T-helper 1 cell treated with Interleukin-12 subunit alpha and Interleukin-12 subunit beta and Interleukin-4 antibody, amounts not matched to agents 30 ng/mL and 1 ng/mL, for 36 hours (primary cell): ENCODE data around the gene CACNA1I. TPM values are rescaled to one million over a fixed set of nuclear protein-coding genes. Genes with fewer than 3 reads are reported as not detected.

Experiments
- intact Hi-C: fragments of 100-400 bp; cut with micrococcal nuclease; formaldehyde crosslinking; loops from one replicate; pipeline ENCODE4 v1.15.1; 2024
- total RNA-seq: library from RNA; stranded (reverse); gene quantifications from 2 replicates; pipeline ENCODE4 v1.2.3, GENCODE V29; 2022

Gene CACNA1I
- total RNA-seq, 1 donor from 2014 or later: 2.2 TPM

DNA sequence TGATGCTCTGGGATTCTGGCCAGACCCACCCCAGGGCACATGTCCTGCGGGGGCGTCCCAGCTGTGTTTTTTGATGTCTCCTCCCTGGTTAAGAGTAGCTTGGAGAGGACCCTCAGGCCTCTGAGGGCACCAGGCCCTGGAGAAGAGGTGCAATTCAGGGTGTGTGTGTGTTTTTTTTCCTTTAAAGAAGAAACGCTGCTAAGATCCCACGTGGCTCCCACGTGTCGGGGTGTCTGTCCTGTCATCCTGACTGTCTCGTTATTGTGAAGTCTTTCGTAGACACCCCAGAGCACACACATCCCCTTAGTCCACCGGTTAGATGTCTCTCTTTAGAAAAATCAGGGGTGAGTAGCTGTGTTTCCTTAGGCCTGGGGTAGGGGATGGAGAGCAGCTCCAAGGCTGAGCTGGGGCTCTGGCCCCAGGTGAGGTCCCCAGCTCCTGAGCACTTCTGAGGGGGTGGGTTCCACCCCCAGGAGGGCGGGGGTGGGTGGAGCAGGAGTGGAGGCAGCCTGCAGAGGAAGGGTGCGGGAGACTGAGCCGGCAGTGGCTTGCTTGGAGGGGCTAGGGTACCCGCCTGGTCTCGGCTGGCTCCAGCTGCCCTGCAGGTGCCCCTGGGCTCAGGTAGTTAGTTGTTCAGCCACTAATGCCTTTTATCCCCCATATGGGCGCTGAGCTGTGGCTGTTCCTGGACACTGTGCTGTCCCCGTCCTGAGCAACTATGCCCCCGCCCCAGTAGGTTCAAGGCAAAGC is 116.4 kb downstream of the CACNA1I start:
- intact Hi-C loops: no loop called here

DNA sequence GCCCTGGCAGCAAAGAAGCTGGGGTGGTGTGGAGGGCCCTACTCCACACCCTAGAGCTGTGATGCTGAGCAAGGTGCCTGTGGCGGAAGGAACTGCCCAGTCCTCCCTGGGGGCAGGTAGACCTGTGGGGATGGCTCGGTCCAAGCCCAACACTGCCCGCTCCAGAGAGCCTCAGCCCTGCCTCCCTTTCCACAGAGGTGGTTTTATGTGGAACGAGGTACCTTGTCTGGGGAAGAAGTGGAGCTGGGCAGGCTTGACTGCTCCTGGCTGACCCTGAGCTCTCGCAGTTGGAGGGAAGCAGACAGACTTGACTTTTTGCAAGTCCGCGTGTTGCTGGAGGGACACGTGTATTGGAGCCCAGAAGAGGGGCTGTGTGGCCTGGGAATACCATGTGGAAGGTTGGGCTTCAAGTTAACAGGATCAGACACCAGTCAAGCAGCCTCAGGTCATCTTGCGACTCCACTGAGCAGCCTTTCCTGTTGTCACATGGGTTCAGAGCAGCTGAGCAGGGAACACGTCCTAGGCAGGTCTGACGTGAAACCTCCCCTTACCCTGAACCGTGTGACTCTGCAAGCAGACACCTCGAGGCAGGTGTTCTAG is 117.7 kb downstream of the CACNA1I start:
- intact Hi-C loops: no loop called here

DNA sequence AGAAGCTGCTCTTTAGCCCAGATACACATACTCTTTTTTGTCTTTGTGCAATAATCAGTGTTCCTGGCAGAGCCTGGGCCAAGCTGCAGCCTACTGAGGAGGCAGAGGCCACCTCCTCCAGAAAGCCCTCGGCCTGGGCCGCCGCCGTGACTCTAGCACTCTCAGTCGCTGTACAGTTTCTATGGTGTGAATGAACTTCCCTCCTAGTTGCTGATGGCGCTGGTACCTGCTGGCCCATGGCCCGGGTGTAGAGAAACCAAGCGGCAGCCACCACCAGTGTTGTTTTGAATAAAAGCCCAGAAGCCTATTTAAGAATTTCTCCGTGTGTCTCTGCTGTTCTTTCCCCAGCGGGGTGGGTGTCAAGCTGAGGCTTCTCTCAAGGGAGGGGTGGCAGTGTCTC is 118.9 kb downstream of the CACNA1I start:
- intact Hi-C loops: no loop called here

DNA sequence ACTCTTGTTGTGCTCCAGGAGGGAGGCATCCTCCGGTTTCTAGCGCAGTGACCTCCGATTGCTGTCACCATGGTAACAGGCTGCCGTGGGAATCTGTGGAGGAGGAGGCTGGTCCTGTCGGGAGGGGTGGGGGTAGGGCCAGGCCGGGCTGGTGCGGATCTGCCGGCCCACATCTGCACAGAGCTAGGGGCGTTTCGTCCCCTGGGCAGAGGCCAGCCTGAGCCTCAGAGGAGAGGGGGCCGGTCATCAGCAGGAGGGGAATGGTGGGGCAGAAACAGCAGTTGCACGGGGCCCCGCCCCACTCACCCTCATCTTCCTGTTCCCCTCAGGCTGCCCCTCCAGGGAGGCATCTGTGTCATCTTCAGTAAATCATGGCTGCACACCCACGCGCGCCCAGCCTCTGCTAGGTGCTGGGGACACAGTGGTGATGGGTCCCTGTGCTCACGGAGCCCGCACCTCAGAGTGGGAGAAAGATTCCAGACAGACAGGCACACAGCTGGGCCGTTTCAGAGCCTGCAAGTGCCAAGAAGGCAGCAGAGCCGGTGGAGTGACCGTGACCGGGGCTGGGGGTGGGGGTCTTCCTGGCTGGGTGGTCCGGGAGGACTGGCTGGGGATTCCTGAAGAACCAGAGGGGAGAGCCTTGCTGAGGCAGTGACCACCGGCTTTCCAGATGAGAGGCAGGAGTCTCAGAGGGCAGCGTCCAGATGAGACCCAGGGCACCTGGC is 120.5 kb downstream of the CACNA1I start:
- intact Hi-C loops: no loop called here

DNA sequence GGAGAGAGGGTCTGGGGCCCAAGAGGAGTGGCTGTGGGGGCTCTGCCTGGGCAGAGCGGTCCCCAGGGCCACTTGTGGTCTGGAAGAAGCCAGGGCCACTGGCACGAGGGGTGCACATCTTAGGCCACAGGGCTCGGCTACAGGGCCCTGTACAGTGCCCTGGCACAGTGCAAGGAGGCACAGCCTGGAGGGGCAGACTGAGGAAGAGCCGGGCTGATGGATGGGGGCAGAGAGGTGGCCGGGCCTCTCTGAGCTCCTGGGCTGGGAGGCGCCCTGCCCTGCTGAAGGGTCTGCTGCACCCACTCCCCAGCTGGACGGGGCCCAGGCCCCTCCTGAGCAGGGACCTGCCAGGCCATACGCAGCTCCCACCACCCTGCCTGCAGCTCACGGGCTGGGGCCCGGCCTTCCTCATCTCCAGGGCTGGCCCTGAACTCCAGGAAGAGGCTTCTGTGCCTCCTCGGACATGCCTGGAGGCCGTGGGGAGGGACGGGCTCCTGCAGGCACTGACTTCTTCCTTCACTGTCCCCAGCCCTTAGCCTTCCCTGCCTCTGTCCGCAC is 123.5 kb downstream of the CACNA1I start:
- intact Hi-C loops: no loop called here

DNA sequence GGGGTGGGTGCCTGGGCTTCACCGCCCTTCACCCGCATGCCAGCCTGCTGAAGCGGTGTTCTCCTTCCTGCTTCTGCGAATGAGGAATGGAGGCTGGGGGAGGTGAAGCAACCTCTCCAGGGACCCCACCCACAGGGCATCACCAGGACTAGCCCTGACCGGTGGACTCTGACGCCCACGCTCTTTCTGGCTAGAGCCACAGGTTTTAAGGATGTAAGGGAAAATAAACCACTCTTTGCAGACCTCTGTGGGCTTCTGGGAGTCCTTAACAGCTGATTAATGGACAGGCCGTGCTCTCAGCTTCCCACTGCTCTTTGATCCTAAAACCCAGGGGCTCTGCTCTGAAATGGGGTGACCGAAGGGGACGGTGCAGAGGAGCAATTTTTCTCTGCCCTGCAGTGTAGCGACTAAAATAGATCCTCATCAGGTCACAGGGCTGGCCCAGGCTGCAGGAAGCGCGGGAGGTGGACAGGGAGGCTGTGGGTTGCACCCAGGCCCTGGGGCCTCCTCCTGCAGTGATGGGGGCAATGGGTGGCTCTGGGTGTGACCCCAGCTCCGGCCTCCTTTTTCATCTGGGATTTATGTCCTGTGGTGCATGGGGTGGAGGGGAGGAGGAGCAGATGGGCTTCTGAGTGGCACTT is 127.4 kb downstream of the CACNA1I start:
- intact Hi-C loops: no loop called here

DNA sequence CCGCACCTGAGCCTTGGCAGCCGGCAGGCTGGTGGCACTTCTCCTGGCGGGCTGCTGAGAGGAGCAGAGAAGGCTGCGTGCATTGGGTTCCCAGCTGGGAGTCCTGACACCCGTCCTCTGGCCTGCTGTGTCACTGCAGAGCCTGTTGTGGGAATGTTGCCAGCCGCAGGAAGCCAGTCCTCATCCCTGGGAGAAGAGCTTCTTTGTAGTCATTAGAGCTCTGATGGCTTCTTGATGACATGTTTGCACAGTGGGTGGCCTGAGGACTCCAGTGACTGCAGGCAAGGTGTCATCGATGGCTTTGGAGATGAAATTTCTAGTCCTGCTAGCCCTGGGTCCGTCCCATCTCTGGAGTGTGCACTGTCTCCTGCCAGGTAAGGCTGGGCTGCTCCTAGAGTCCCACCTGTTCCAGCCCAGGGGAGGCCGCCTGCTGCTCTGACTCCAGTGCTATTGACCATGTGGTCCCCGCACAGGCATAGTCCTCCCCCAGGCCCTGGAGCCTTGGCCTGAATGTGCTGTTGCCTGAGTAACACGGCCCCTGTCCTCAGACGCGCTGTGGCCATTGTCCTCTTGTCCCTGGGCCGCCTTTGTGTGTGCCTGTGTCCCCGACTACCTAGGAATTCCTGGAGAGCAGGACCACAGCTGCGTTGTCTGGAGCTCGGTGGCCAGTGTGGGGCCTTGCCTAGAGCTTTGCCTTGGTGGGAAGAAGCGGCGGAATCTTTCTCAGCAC is 129.2 kb downstream of the CACNA1I start:
- intact Hi-C loops: no loop called here

DNA sequence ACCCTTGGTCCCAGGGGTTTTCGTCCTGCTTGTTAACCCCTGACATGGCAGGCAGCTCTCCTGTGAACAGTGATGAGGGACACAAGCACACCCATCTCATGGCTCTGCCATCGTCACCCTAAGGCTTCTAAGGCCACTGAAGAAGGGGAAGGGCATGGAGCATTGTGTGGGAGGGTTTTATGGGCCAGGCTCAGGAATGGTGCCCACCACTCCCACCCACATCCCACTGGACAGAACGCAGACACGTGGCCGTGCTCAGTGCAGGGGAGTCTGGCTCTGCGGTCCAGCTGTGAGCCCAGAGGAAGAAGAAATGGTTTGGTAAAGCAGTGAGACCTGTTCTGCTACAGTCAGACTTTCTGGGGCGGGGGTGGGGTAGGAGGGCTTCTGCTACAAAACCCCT is 130.0 kb downstream of the CACNA1I start:
- intact Hi-C loops: no loop called here

DNA sequence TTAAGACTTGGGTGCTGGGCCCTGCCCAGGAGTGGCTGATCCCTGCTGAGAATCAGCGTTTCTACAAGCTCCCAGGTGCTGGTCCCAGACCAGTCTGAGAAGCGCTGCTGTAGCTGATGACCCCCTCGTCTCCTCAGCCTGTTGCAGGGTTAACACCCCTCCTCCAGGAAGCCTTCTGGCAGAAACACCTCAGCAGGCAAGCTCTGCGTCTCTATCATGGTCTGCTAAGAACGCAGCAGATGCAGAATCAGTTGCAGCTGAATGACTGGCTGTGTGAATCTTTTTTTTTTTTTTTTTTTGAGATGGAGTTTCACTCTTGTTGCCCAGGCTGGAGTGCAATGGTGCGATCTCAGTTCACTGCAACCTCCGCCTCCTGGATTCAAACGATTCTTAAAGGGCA is 132.5 kb downstream of the CACNA1I start:
- intact Hi-C loops: no loop called here

DNA sequence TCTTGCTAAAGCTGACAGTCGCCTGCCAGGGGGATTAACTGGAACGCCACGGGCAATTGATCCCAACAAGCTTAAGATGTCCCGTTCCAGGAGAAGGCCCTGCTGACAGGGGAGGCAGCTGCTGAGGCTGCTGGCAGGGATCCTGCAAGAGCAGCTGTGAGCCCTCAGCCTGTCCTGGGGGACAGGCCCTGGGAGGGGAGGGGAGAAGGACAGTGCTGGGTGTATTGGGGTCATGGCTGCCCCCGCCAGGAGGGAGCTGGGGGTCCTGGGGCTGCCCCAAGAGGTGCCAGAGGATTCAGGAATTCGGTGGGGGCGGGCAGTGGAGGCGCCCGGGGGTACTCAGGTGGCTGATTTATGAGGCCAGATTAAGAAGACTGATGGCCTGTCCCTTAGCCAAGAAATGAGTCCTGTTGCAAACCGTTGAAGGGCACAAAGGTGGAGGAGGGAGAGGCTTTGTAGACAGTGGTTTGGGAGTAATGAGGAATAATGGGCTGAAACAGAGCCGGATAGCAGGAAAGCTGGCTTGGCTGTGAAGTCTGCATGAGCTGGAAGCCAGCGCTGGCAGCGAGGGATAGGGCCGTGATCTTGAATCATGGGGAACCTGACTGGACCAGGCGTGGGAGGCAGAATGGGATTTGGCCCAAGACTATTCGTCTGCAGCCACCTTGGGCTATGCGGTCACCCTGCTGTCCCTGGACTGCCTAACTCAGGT is 133.5 kb downstream of the CACNA1I start:
- intact Hi-C loops: no loop called here

DNA sequence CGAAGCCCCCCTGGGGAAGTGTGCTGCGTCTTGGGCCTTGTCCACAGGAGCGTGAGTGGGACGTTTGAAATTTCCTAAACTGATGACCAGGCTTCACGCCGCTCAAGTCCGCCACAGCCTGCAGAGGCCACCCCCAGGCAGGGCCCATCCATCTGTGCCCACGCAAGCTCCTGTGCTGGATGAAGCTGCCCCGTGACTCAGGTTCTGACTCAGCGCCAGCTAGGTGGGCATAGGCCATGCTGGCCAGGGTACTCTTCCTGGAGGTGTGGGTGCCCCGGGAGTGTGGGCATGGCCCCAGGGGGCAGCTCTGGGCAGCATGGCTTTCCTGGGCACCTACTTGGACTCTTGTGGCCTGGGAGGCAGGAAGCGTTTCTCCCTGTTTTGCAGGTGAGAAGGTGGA is 134.8 kb downstream of the CACNA1I start:
- intact Hi-C loops: no loop called here

DNA sequence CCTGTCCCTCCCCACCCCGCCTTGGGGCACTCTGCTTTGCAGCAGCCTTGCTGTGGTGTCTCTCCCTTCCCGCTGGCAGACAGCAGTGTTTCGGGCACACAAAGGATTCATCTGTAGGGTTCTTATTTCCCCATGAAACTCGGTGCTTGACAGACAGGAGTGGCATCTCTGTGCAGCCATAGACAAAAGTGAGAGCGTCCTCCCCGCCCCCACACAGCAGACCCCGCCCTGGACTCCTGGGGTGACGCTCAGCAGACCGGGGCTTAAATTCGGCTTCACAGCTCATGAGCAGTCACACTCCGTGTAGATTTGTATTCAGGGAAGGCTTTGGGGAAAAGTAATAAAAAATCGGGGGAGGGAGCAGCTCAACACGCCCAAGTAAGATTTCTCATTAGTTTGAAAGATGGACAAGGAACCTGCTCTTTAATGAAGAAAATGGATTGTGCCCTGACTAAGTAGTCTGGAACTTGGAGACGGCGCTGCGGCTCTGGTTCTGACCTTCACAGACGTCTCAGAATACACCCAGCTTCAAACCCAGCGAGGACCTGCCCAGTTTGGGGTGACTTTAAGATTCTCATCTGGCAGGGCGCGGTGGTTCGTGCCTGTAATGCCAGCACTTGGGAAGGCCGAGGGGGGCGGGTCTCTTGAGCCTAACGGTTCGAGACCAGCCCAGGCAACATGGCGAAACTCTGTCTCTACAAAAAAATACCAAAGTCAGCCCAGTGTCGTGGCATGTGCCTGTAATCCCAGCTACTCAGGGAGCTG is 136.0 kb downstream of the CACNA1I start:
- intact Hi-C loops: no loop called here

DNA sequence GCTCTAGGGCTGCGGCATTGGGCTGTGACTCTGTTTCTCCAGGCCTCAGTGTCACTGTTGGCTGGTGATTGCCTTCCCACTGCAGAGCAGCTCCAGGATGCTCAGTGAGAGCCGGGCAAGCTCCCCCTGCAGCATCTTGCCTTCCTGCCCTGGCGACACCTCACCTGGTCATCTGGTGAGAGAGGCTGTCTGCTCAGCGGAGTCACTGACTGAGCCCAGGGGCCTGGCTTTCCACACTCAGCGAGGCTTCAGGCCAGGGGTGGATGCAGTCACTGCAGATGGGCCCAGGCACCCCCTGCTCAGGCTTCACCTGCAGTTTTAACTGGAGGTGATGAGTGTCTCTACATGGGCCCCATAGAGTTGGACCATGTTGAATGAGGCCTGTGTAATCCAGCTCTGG is 136.8 kb downstream of the CACNA1I start:
- intact Hi-C loops: no loop called here

DNA sequence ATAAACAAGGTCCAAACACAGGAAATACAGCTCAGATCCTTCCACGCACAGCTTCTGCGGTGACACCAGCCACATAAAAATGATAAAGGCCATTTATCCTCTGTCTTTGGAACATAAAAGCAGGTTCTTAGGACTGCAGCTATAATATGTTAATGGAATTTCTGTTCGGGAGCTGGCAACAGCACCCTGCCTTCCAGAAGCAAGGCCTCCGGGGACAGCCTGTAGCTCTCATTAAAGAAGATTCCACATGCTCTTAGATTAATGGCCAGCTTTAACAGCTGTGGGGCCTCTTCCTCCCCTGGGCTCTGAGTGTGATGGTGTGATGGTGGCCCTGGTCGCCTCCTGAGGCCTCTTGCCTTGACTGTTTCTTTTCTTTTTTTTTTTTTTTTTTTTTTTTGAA is 137.3 kb downstream of the CACNA1I start:
- intact Hi-C loops: no loop called here

DNA sequence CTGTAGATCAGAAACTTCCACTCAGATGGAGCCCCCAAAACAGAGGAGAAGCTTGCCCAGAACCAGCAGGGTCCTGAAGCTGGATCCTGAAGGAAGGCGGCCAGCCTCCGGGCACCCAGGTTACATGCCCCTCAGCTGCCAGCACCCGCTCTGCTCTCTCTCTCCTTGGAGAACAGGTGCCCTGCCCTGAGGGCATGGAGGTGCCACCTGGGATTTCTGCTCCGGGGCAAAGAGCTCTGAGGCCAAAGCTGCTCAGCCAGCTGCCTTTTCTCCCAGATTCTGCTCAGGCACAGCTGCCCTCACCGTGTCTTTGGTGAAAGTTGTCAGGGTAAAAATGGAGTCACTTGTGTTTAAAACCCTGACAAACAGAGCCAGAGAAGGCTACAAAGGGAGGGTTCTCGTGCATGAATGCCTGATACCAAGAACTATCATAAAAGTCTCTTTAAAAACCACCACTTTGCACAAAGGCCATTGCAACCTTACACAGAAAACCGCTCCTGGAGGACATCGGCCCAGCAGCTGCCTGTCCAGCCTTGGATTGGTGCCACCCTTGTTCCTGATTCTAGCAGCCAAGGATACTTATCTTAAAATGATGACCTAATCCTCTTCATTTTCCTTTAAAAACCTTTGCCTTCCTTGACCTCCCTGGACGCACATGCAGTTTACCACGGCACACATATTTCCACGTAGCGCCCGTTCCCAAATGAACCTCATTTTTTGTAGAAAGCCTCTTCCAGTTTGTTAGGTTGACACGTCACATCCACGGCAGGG is 140.0 kb downstream of the CACNA1I start:
- intact Hi-C loops: no loop called here

DNA sequence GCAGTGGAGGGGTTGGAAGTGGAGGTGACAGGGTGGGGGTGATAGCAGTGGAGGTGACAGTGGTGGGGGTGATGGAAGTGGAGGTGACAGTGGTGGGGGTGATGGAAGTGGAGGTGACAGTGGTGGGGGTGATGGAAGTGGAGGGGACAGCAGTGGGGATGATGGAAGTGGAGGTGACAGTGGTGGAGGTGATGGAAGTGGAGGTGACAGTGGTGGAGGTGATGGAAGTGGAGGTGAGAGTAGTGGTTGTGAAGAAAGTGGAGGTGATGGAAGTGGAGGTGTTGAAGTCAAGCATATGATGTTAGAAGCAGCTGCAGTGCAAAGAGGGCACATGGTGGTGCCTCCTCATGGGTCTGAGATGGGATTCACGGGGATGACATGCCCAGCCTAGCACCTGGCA is 141.5 kb downstream of the CACNA1I start:
- intact Hi-C loops: no loop called here

DNA sequence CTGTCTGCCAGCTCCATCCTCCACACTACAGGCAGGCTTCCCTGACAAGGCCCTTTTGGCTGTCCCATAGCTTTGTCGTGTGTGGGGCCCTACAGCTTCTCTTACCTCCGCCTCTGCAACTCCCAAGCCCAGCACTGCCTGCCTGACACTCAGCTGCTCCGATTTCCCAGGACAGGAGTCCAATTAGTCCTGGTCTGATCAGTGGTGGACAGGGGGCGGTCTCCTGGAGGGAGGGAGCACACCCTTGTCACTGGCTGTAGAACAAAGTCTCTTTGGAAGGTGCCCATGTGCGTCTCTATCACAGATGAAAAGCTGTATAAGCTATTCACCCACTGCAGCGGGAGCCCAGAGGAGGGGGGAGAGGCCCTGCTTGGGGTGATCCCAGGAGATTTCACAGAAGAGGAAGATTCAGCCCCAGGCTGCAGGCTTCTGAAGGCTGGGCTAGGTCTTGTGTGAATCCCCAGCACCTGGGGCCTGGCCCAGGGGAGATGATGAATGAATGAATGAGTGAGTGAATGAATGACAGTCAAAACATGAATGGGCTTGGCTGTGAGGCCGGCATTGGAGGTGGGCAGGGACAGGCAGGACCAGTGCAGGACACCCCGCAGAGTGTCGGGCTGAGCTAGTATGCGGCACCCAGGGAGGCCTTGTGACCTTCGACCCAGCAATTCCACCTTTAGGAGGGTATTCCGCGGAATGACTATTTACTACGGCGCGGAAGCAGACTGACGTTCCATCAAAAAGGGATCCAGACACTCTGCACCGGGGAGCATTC is 142.4 kb downstream of the CACNA1I start:
- intact Hi-C loops: no loop called here

DNA sequence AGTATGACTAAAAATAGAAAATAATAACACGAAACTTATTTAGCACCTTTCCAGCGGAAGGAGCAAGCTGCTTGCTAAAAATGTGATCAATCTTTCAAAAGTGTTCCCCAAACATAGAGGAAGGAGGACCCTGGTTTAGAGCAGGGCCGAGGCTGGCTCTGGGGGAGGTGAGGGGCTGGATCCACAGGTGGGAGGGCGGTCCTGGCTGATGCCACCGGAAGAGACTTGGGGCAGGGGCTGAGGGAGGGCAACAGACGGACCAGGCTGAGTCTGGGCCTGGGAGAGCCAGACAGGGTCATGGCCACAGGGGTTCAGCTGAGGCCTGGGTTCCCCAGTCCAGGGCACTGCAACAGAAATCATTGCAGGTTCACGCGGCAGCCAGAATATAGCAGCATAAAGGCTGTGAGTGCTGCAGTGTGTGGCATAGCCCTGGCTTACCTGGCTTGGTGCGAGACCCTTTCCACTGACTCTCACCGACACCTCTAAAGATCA is 143.3 kb downstream of the CACNA1I start:
- intact Hi-C loops: no loop called here
